Heart left ventricle (tissue), 16 donors: ENCODE data around the gene SLC25A26. TPM values are rescaled to one million over a fixed set of nuclear protein-coding genes. Genes with fewer than 3 reads are reported as not detected.
"Not testable (repeated sequence)": the region's sequence is repeated elsewhere in the genome, so short reads cannot be mapped to it uniquely, and the experiment has no call there.

Experiments
- ATAC-seq, 4 donors: fragments of 200-7000 bp; cut with Tn5 transposase; one replicate each; pipeline ENCODE4 v1.9.1; 2020 to 2022; ENCODE audit warnings: moderate library complexity in 4 of 4, mild to moderate bottlenecking in 3 of 4, moderate number of reproducible peaks in 1 of 4
- DNase-seq, 5 donors: peaks; one replicate each; pipeline ENCODE4 v3.0.0-alpha.2; 2020
- H3K27ac ChIP-seq, 12 donors: fragments of 200-600 bp; sonication (generic) in 4 of 12; one replicate each; pipeline versions ENCODE4 v1.5.0 to v1.8.0; 2016 to 2022; ENCODE audit warnings: mild to moderate bottlenecking in 2 of 12
- H3K27me3 ChIP-seq, 9 donors: fragments of 200-600 bp; sonication (generic) in 2 of 9; one replicate each; pipeline versions ENCODE4 v1.5.1 to v1.8.0; 2016 to 2022; ENCODE audit warnings: mild to moderate bottlenecking in 3 of 9
- H3K36me3 ChIP-seq, 9 donors: fragments of 200-600 bp; sonication (generic) in 2 of 9; one replicate each; pipeline versions ENCODE4 v1.5.0 to v1.8.0; 2018 to 2022; ENCODE audit warnings: mild to moderate bottlenecking in 2 of 9
- H3K4me1 ChIP-seq, 12 donors: fragments of 200-600 bp; sonication (generic) in 4 of 12; one replicate each; pipeline versions ENCODE4 v1.5.0 to v1.8.0; 2016 to 2022; ENCODE audit warnings: mild to moderate bottlenecking in 3 of 12
- H3K4me3 ChIP-seq, 12 donors: fragments of 200-600 bp; sonication (generic) in 4 of 12; one replicate each; pipeline versions ENCODE4 v1.5.0 to v1.8.0; 2017 to 2022; ENCODE audit warnings: mild to moderate bottlenecking in 9 of 12, moderate library complexity in 4 of 12
- H3K9me3 ChIP-seq, 12 donors: fragments of 200-600 bp; sonication (generic) in 4 of 12; one replicate each; pipeline versions ENCODE4 v1.5.0 to v1.8.0; 2016 to 2022; ENCODE audit warnings: mild to moderate bottlenecking in 1 of 12
- POLR2A ChIP-seq, 2 donors: fragments of 450-650 bp; IDR thresholded peaks; one replicate each; pipeline ENCODE4 v1.6.1; 2017; ENCODE audit warnings: antibody characterized with exemption in 2 of 2, mild to moderate bottlenecking in 2 of 2, moderate library complexity in 2 of 2
- WGBS, 4 donors: extraction: QIAGEN DNeasy Blood & Tissue Kit in 2 of 4; methylation state at CpG; one replicate each; pipeline versions ENCODE4 v1.1.5 to v1.1.7; 2013 to 2018; 5-methylcytosine and 5-hydroxymethylcytosine counted together
- intact Hi-C, 10 donors: fragments of 100-400 bp; cut with DNase I; formaldehyde crosslinking; loops; one replicate each; pipeline versions ENCODE4 v1.11.1 to v1.14.2; 2022
- polyA plus RNA-seq, 2 donors: library from polyadenylated mRNA; stranded (reverse); fragments of 200-250 nt; gene quantifications; one replicate each; pipeline ENCODE4 v1.2.3, GENCODE V29; 2013
- total RNA-seq, 9 donors: library from RNA; depleted of rRNA in 2 of 9; stranded (reverse); fragments of >200 nt in 2 of 9; fragmentation: NEBNext Ultra II Directional in 3 of 9; extraction: Animal tissue kit (Norgen Biotek cat#: 25700) in 3 of 9; gene quantifications; one replicate each; pipeline versions ENCODE4 v1.1.0 to v1.2.4, GENCODE V29; 2016 to 2023
- TF ChIP-seq, protein P1 (sequence below), 12 donors: fragments of 200-600 bp; sonication (generic) in 4 of 12; IDR thresholded peaks; one replicate each; pipeline versions ENCODE4 v1.5.0 to v1.8.0; 2018 to 2022; ENCODE audit warnings: antibody characterized with exemption in 12 of 12, mild to moderate bottlenecking in 5 of 12
- donor health status: ischemic (EF 13 %, LVEDD 7.1; RV severe dilation, severe dysfunction).
- donor health status: healthy with polysubstance abuse.
- donor health status: DM: no; HTN: yes; CAD: no.
- donor health status: DM: no; HTN: no; CAD: no.
- donor health status: ischemic (EF 25% LVEDD 6.9; RV normal size, moderate dysfunction).
- donor health status: ischemic (EF 25% LVEDD 5.7; RV mildly dilated, moderate dysfunction).
- donor health status: healthy.
- donor health status: DM: yes; HTN: yes; CAD: no.
- donor health status: ischemic (EF 35%, LVEDD 5.7; RV mildly dilated, moderate dysfunction).
- donor health status: nonischemic (EF 11% LVEDD 7.7; RV severe dilation, severe dysfunction).
- donor health status: DM: yes; HTN: yes; CAD: no.
- donor health status: PGD.
- donor health status: ischemic (EF 29% LVEDD 5.4; RV normal size, mild dysfunction).
- donor health status: nonischemic (EF 23%, LVEDD 6.1; RV moderate dilation, normal function).

Gene SLC25A26
- total and polyA plus RNA-seq, 11 donors, result 20.0 to 42.2 (median 25.4) TPM

DNA sequence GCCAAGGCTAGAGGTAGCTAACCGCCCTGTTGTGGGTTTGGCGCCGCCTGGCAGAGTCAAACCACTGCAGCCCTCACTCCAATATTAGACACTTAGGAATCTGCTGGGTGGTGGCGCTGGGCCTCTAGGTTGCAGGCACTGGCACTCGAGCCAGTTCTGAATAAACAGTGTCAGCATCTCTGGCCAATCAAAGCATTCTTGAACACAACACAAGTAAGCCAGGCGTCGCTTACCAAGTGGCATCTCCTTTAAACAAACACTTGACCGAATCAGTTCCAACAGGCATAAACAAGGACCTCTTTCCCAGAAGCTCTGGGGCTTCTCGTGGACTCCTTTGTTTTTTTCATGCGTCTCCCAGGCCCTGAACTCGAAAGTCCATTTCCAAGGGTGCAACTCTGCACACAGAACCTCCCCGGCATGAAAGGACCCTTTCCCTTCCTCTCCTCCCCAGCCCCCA, 197.7 kb downstream of the SLC25A26 start:
- WGBS, 4 donors, result 53 to 63% (median 57%) methylated on average over 11 to 12 of the region's 12 CpGs
- no peak for TF ChIP-seq POLR2A (IDR thresholded peaks at IDR 0.05)
- TF ChIP-seq, protein P1, sequence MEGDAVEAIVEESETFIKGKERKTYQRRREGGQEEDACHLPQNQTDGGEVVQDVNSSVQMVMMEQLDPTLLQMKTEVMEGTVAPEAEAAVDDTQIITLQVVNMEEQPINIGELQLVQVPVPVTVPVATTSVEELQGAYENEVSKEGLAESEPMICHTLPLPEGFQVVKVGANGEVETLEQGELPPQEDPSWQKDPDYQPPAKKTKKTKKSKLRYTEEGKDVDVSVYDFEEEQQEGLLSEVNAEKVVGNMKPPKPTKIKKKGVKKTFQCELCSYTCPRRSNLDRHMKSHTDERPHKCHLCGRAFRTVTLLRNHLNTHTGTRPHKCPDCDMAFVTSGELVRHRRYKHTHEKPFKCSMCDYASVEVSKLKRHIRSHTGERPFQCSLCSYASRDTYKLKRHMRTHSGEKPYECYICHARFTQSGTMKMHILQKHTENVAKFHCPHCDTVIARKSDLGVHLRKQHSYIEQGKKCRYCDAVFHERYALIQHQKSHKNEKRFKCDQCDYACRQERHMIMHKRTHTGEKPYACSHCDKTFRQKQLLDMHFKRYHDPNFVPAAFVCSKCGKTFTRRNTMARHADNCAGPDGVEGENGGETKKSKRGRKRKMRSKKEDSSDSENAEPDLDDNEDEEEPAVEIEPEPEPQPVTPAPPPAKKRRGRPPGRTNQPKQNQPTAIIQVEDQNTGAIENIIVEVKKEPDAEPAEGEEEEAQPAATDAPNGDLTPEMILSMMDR (IDR thresholded peaks at IDR 0.05), result peak in 6 of 12 donors; percentile 10 to 49 (median 27)

DNA sequence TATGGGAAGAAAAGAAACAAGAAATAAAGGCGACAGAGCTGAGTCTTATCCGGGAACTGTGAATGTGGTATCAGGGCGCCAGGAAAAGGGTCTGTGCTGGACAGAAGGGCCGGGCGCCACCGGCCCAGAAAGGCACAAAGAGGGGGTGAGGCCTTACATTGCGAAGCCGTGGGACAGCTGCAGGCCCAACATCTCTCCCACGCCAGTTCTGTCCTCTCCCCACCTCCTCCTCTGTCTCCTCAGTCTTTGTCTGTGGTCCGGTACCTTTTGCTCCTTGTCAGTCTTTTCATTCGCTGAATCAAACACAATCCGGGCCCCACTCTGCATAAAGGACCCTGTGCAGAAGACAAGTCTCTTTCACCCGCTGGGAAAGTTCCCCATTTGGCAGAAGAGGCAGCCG, 198.2 kb downstream of the SLC25A26 start:
- Histone ChIP-seq H3K9me3 (peaks cover 0 to 11% (median 0%) of the 10 kb centered on the region in 12 donors), H3K27me3 (no peaks in the 10 kb centered on the region), H3K27ac (peak overlapping the region in 9 of 12 donors; percentile 4 to 88 (median 63)), H3K36me3 (peaks cover 0 to 26% (median 13%) of the 10 kb centered on the region in 9 donors), H3K4me1 (peaks cover 0 to 79% (median 40%) of the 10 kb centered on the region in 12 donors), H3K4me3 (no peak overlapping the region)
- TF ChIP-seq POLR2A (IDR thresholded peaks at IDR 0.05), result no peak
- TF ChIP-seq, protein P1 (IDR thresholded peaks at IDR 0.05), result no peak
- no peak for ATAC-seq
- intact Hi-C loops, result loop anchor here in 3 of 10 donors (5.0 kb wide), 2 partner anchors 33 to 78 kb away; no protein-coding TSS in a partner anchor
- peak in 1 of 5 donors; percentile 14 for DNase-seq
- WGBS, 4 donors, result 85 to 91% (median 90%) methylated on average over 14 of the region's 14 CpGs

More for the DNA sequence above, 197.7 kb downstream of the SLC25A26 start:
- Histone ChIP-seq H3K27me3 (no peaks in the 10 kb centered on the region), H3K4me1 (peaks cover 0 to 79% (median 37%) of the 10 kb centered on the region in 12 donors), H3K36me3 (peaks cover 0 to 31% (median 18%) of the 10 kb centered on the region in 9 donors), H3K27ac (peak overlapping the region in 10 of 12 donors; percentile 3 to 88 (median 54)), H3K9me3 (peaks cover 0 to 11% (median 0%) of the 10 kb centered on the region in 12 donors), H3K4me3 (no peak overlapping the region)
- peak; percentile 45 to 71 (median 68) for ATAC-seq
- peak in 1 of 5 donors; percentile 55 for DNase-seq
- intact Hi-C loops, result loop anchor here in 3 of 10 donors (5.0 kb wide), 2 partner anchors 34 to 79 kb away; no protein-coding TSS in a partner anchor

DNA sequence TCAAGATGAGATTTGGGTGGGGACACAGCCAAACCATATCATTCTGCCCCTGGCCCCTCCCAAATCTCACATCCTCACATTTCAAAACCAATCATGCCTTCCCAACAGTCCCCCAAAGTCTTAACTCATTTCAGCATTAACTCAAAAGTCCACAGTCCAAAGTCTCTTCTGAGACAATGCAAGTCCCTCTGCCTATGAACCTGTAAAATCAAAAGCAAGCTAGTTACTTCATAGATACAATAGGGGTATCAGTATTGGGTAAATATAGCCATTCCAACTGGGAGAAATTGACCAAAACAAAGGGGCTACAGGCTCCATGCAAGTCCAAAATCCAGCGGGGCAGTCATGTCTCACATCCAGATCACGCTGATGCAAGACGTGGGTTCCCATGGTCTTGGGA, 200.3 kb downstream of the SLC25A26 start:
- ATAC-seq, H3K27me3 ChIP-seq, H3K36me3 ChIP-seq, H3K4me3 ChIP-seq, DNase-seq, intact Hi-C loops: not testable (repeated sequence)
- Histone ChIP-seq H3K4me1 (peaks cover 0 to 81% (median 46%) of the 10 kb centered on the region in 12 donors), H3K9me3 (peaks cover 0 to 11% (median 0%) of the 10 kb centered on the region in 12 donors), H3K27ac (peak overlapping the region in 1 of 12 donors; percentile 81)
- 91 to 100% (median 98%) methylated on average over 3 of the region's 3 CpGs for WGBS, 4 donors

DNA sequence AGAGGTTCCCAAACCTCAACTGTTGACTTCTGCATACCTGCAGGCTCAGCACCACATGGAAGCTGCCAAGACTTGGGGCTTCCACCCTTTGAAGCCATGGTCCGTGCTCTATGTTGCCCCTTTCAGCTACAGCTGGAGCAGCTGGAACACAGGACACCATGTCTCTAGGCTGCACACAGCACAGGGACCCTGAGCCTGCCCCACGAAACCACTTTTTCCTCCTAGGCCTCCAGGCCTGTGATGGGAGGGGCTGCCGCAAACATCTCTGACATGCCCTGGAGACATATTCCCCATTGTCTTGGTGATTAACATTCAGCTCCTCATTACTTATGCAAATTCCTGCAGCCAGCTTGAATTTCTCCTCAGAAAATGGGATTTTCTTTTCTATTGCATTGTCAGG, 201.1 kb downstream of the SLC25A26 start:
- 93 to 100% (median 98%) methylated on average over 3 of the region's 3 CpGs for WGBS, 4 donors
- ATAC-seq, intact Hi-C loops, DNase-seq, H3K27me3 ChIP-seq, H3K36me3 ChIP-seq, H3K4me3 ChIP-seq: not testable (repeated sequence)
- Histone ChIP-seq H3K27ac (peak overlapping the region in 1 of 12 donors; percentile 81), H3K9me3 (peaks cover 0 to 11% (median 0%) of the 10 kb centered on the region in 12 donors), H3K4me1 (peaks cover 0 to 79% (median 44%) of the 10 kb centered on the region in 12 donors)

DNA sequence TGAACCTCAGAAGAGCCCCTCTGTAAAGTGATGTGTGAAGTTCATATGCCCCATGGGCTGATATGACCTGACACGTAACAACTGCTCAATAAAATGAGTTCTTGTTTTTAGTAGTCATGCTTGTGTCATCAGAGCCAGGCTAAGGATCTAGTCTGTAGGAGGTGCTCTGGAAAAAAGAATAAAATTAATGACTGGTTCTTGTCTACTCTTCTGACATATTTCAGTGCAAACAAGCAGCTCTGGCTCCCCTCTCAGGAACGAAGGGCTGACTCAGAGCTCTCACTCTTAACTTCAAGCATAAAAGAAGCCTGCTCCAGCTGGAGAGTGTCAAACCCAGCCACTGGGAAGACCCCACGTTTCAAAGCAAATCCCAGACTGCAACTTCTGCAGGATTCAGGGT, 203.0 kb downstream of the SLC25A26 start:
- ATAC-seq (peak in 3 of 4 donors; percentile 17 to 66 (median 39)), DNase-seq (no peak)
- H3K9me3 ChIP-seq, result peaks cover 0 to 11% (median 0%) of the 10 kb centered on the region in 12 donors
- intact Hi-C loops, result no loop called here
- H3K27ac ChIP-seq, result peak overlapping the region in 4 of 12 donors; percentile 3 to 81 (median 40)
- TF ChIP-seq, protein P1 (IDR thresholded peaks at IDR 0.05), result peak in 1 of 12 donors; percentile 5
- TF ChIP-seq POLR2A (IDR thresholded peaks at IDR 0.05), result no peak
- H3K4me3 ChIP-seq, result no peak overlapping the region
- no peaks in the 10 kb centered on the region for H3K27me3 ChIP-seq
- peaks cover 0 to 79% (median 48%) of the 10 kb centered on the region in 12 donors for H3K4me1 ChIP-seq
- H3K36me3 ChIP-seq, result no peaks in the 10 kb centered on the region
- 28 to 45% (median 42%) methylated on average over 3 of the region's 3 CpGs for WGBS, 4 donors
